H1 (cell line): ENCODE measurements around the gene ISCA2. TPM values are rescaled to one million over a fixed set of nuclear protein-coding genes. Genes with fewer than 3 reads are reported as not detected.

Experiments used
- CTCF ChIA-PET: fragments of 300-600 bp; sonication (Branson Sonifier 250); formaldehyde crosslinking; loops from one replicate; lab custom pipeline; 2021; ENCODE audit not compliant: partially characterized antibody; lab: Charles Lee
- POLR2A ChIA-PET: fragments of 300-600 bp; sonication (Branson Sonifier 250); formaldehyde crosslinking; loops from one replicate; lab custom pipeline; 2021; ENCODE audit warnings: inconsistent platforms; ENCODE audit not compliant: partially characterized antibody; lab: Charles Lee
- DNase-seq, 2 experiments: peaks; one replicate each; pipeline versions ENCODE4 v3.0.0 to v3.0.0-alpha.2; 2010 to 2022; ENCODE audit warnings: low spot score in 2 of 2, low read depth in 1 of 2, mixed read lengths in 1 of 2
- FAIRE-seq: peaks from 2 replicates; lab custom pipeline; 2011; peaks lifted over from hg19 to GRCh38; lab: Jason Lieb, UNC
- H2AFZ ChIP-seq: 2 replicates; pipeline ENCODE4 v1.8.1; 2012; ENCODE audit warnings: low read length, inconsistent platforms
- H2AK5ac ChIP-seq: 2 replicates; pipeline ENCODE4 v1.6.1; 2013; ENCODE audit warnings: low read depth, low read length
- H2BK120ac ChIP-seq: replicated peaks from 2 replicates; pipeline ENCODE3; 2013; ENCODE audit warnings: low read depth, low read length, inconsistent platforms
- H2BK12ac ChIP-seq: 2 replicates; pipeline ENCODE4 v1.6.1; 2013; ENCODE audit warnings: low read depth, low read length
- H2BK15ac ChIP-seq: 2 replicates; pipeline ENCODE4 v1.6.1; 2013; ENCODE audit warnings: low read length
- H2BK20ac ChIP-seq: 2 replicates; pipeline ENCODE4 v1.6.1; 2013; ENCODE audit warnings: low read length
- H2BK5ac ChIP-seq: 2 replicates; pipeline ENCODE4 v1.6.1; 2013; ENCODE audit warnings: low read depth, low read length
- H3K14ac ChIP-seq: 2 replicates; pipeline ENCODE4 v1.6.1; 2013; ENCODE audit warnings: inconsistent platforms; ENCODE audit not compliant: insufficient read length
- H3K18ac ChIP-seq: 2 replicates; pipeline ENCODE4 v1.6.1; 2013; ENCODE audit warnings: low read length; ENCODE audit errors: extremely low read depth
- H3K23ac ChIP-seq: 2 replicates; pipeline ENCODE4 v1.6.1; 2013; ENCODE audit warnings: inconsistent platforms; ENCODE audit not compliant: insufficient read length
- H3K23me2 ChIP-seq: 2 replicates; pipeline ENCODE4 v1.6.1; 2013; ENCODE audit warnings: low read depth, low read length
- H3K27ac ChIP-seq: 2 replicates; pipeline ENCODE4 v1.6.1; 2011; ENCODE audit warnings: low read depth, low read length, inconsistent platforms
- H3K27me3 ChIP-seq, 4 experiments: replicated peaks in 1 of 4; 1 replicate in 1 of 4; 2 replicates in 3 of 4; pipeline versions ENCODE4 v1.6.1 to v1.8.1; 2011 to 2013; ENCODE audit warnings: low read length in 3 of 4, mild to moderate bottlenecking in 3 of 4, inconsistent platforms in 2 of 4, mixed read lengths in 2 of 4, moderate library complexity in 1 of 4; ENCODE audit not compliant: control insufficient read depth in 3 of 4, insufficient read depth in 3 of 4; ENCODE audit errors: extremely low read depth in 1 of 4
- H3K36me3 ChIP-seq, 4 experiments: 2 replicates each; pipeline versions ENCODE4 v1.6.1 to v1.8.1; 2011 to 2013; ENCODE audit warnings: mild to moderate bottlenecking in 4 of 4, low read length in 3 of 4, moderate library complexity in 2 of 4, control low read depth in 1 of 4, inconsistent platforms in 1 of 4; ENCODE audit not compliant: insufficient read depth in 4 of 4, control insufficient read depth in 2 of 4
- H3K4ac ChIP-seq: replicated peaks from 2 replicates; pipeline ENCODE3; 2013; ENCODE audit warnings: low read length, low read depth, mixed read lengths, inconsistent platforms; ENCODE audit not compliant: insufficient read length
- H3K4me1 ChIP-seq, 4 experiments: replicated peaks in 1 of 4; 1 replicate in 1 of 4; 2 replicates in 3 of 4; pipeline versions ENCODE4 v1.6.1 to v1.8.1; 2011 to 2013; ENCODE audit warnings: low read length in 3 of 4, inconsistent platforms in 2 of 4, mixed read lengths in 1 of 4; ENCODE audit not compliant: insufficient read depth in 4 of 4, control insufficient read depth in 3 of 4
- H3K4me2 ChIP-seq, 2 experiments: 2 replicates each; pipeline versions ENCODE4 v1.6.1 to v1.8.1; 2011 to 2013; ENCODE audit warnings: low read depth in 2 of 2, low read length in 2 of 2, control low read depth in 1 of 2, inconsistent platforms in 1 of 2, mild to moderate bottlenecking in 1 of 2; ENCODE audit not compliant: insufficient read depth in 1 of 2
- H3K4me3 ChIP-seq, 4 experiments: fragments of 200-600, 300-600 bp in 1 of 4; sonication (generic), shearing (Covaris generic), sonication (Bioruptor Twin) in 1 of 4; 2 replicates each; pipeline versions ENCODE4 v1.5.1 to v1.8.1; 2011 to 2016; ENCODE audit warnings: low read length in 4 of 4, low read depth in 3 of 4, control low read depth in 2 of 4, inconsistent platforms in 2 of 4, mild to moderate bottlenecking in 2 of 4, mixed read lengths in 1 of 4, moderate library complexity in 1 of 4; ENCODE audit not compliant: insufficient read depth in 2 of 4; ENCODE audit errors: extremely low read depth in 1 of 4
- H3K56ac ChIP-seq: replicated peaks from 2 replicates; pipeline ENCODE3; 2013; ENCODE audit warnings: low read depth, mild to moderate bottlenecking, mixed read lengths, low read length, inconsistent platforms; ENCODE audit not compliant: insufficient read length
- H3K79me1 ChIP-seq: 2 replicates; pipeline ENCODE4 v1.6.1; 2013; ENCODE audit warnings: low read depth, low read length, control low read depth
- H3K79me2 ChIP-seq, 2 experiments: 2 replicates each; pipeline versions ENCODE4 v1.6.1 to v1.8.1; 2012 to 2013; ENCODE audit warnings: low read length in 2 of 2, mild to moderate bottlenecking in 2 of 2, inconsistent platforms in 1 of 2; ENCODE audit not compliant: insufficient read depth in 2 of 2, control insufficient read depth in 1 of 2
- H3K9ac ChIP-seq, 4 experiments: replicated peaks in 1 of 4; 1 replicate in 1 of 4; 2 replicates in 3 of 4; pipeline versions ENCODE4 v1.6.1 to v1.8.1; 2011 to 2013; ENCODE audit warnings: low read depth in 3 of 4, low read length in 3 of 4, control low read depth in 2 of 4, mild to moderate bottlenecking in 2 of 4, moderate library complexity in 2 of 4, inconsistent platforms in 1 of 4; ENCODE audit errors: extremely low read depth in 1 of 4
- H3K9me3 ChIP-seq, 2 experiments: 2 replicates each; pipeline versions ENCODE4 v1.6.1 to v1.8.1; 2012 to 2013; ENCODE audit warnings: mild to moderate bottlenecking in 2 of 2, moderate library complexity in 2 of 2, control low read depth in 1 of 2, inconsistent platforms in 1 of 2, low read depth in 1 of 2, low read length in 1 of 2, mixed read lengths in 1 of 2; ENCODE audit not compliant: insufficient read depth in 2 of 2
- H4K20me1 ChIP-seq, 2 experiments: replicated peaks in 1 of 2; 2 replicates each; pipeline versions ENCODE3 to v1.8.1; 2011 to 2013; ENCODE audit warnings: inconsistent platforms in 2 of 2, low read length in 2 of 2, mild to moderate bottlenecking in 1 of 2; ENCODE audit not compliant: insufficient read depth in 2 of 2, control insufficient read depth in 1 of 2
- H4K5ac ChIP-seq: 2 replicates; pipeline ENCODE4 v1.6.1; 2013; ENCODE audit warnings: low read length, low read depth, mixed read lengths, inconsistent platforms; ENCODE audit not compliant: insufficient read length
- H4K8ac ChIP-seq: 2 replicates; pipeline ENCODE4 v1.8.0; 2013; ENCODE audit warnings: mild to moderate bottlenecking, moderate library complexity, low read length, inconsistent platforms; ENCODE audit not compliant: insufficient read depth; ENCODE audit errors: extremely low read depth
- H4K91ac ChIP-seq: replicated peaks from 2 replicates; pipeline ENCODE3; 2013; ENCODE audit warnings: low read length, mixed read lengths, inconsistent platforms; ENCODE audit not compliant: insufficient read length
- ATF2 ChIP-seq: IDR thresholded peaks from 2 replicates; pipeline ENCODE4 v1.6.1; 2012; ENCODE audit warnings: low read length, inconsistent platforms
- CBX5 ChIP-seq: fragments of 300-800, 300-1000 bp; sonication (generic); IDR thresholded peaks from 2 replicates; pipeline ENCODE4 v1.7.1; 2016; ENCODE audit warnings: antibody characterized with exemption, low read length, low read depth
- EP300 ChIP-seq, 2 experiments: IDR thresholded peaks; 1 replicate in 1 of 2; 2 replicates in 1 of 2; pipeline ENCODE4 v1.6.1; 2011 to 2012; ENCODE audit warnings: low read depth in 2 of 2, low read length in 2 of 2, mild to moderate bottlenecking in 2 of 2, borderline replicate concordance in 1 of 2, inconsistent platforms in 1 of 2, moderate library complexity in 1 of 2
- KDM1A ChIP-seq: fragments of 200-600, 300-600 bp; sonication (generic); IDR thresholded peaks from 2 replicates; pipeline ENCODE4 v1.7.1; 2016; ENCODE audit warnings: mild to moderate bottlenecking, low read length, borderline replicate concordance
- POU5F1 ChIP-seq: IDR thresholded peaks from 2 replicates; pipeline ENCODE4 v1.6.1; 2011; ENCODE audit warnings: low read depth, mild to moderate bottlenecking, low read length, moderate library complexity
- RNF2 ChIP-seq: fragments of 200-900, 300-1000 bp; sonication (generic); IDR thresholded peaks from 2 replicates; pipeline ENCODE4 v1.7.1; 2016; ENCODE audit warnings: borderline replicate concordance, low read depth, mild to moderate bottlenecking, antibody characterized with exemption, low read length; ENCODE audit not compliant: poor library complexity, severe bottlenecking; ENCODE audit errors: missing control alignments
- SIRT6 ChIP-seq: IDR thresholded peaks from one replicate; pipeline ENCODE4 v1.7.1; 2012; ENCODE audit warnings: low read length, inconsistent platforms
- SRF ChIP-seq: IDR thresholded peaks from 2 replicates; pipeline ENCODE4 v1.6.1; 2011; ENCODE audit warnings: mild to moderate bottlenecking, low read depth, low read length, moderate library complexity
- YY1 ChIP-seq: IDR thresholded peaks from 2 replicates; pipeline ENCODE4 v1.6.1; 2011; ENCODE audit warnings: low read depth, mild to moderate bottlenecking, low read length
- WGBS, 2 experiments: shearing (Covaris generic) in 1 of 2; methylation state at CpG; one replicate each; pipeline versions ENCODE4 v1.1.6 to v1.1.7; 2013 to 2015; ENCODE audit warnings: low lambda C conversion rate in 2 of 2, mixed read lengths in 2 of 2, inconsistent platforms in 1 of 2, low coverage in 1 of 2, missing lambda C conversion rate in 1 of 2; ENCODE audit not compliant: insufficient replicate concordance in 2 of 2, insufficient coverage in 1 of 2, insufficient read length in 1 of 2; ENCODE audit errors: extremely low coverage in 1 of 2, missing lambda C conversion rate in 1 of 2; 5-methylcytosine and 5-hydroxymethylcytosine counted together
- polyA plus RNA-seq, 7 experiments: library from polyadenylated mRNA; depleted of rRNA in 3 of 7; stranded (reverse) in 5 of 7; unstranded in 2 of 7; fragments of >200 nt in 5 of 7; fragments of 200-250 nt in 2 of 7; gene quantifications; 1 replicate in 5 of 7; 2 replicates in 1 of 7; 4 replicates in 1 of 7; pipeline versions ENCODE4 v1.2.1 to v1.2.3, GENCODE V29; 2011 to 2013; ENCODE audit warnings: missing spikeins in 2 of 7, mixed read lengths in 2 of 7
- total RNA-seq: library from RNA; stranded (reverse); fragmentation: NEBNext Ultra II Directional; extraction: Animal tissue kit (Norgen Biotek cat#: 25700); gene quantifications from 2 replicates; pipeline ENCODE4 v1.2.1, GENCODE V29; 2021

ISCA2 gene
- total and polyA plus RNA-seq, 2 of the 8 experiments (the other 6 are each of a cell fraction or from before 2014, with no cell fraction given), result 43.5 to 78.6 TPM

GRCh38 chr14:74524076-74524811 lies 30.7 kb downstream of the ISCA2 start:
- Histone ChIP-seq H3K79me1 (no peaks in the 10 kb centered on the region), H3K27me3 (no peaks in the 10 kb centered on the region; a peak in 1 of 7 replicates), H2BK5ac (no peak overlapping the region), H3K14ac (no peak overlapping the region), H2BK12ac (no peak overlapping the region), H2BK15ac (no peak overlapping the region), H3K9ac (no peak overlapping the region), H3K4me3 (no peak overlapping the region), H2BK120ac (no peak overlapping the region), H3K27ac (no peak overlapping the region), H4K20me1 (no peaks in the 10 kb centered on the region), H3K4me2 (no peak overlapping the region), H2AFZ (no peak overlapping the region), H2BK20ac (no peak overlapping the region), H3K23me2 (no peaks in the 10 kb centered on the region), H4K91ac (no peak overlapping the region), H4K8ac (no peak overlapping the region), H4K5ac (no peak overlapping the region), H3K4ac (no peak overlapping the region), H3K4me1 (peaks cover 0 to 6% (median 3%) of the 10 kb centered on the region in 4 experiments; a peak in 3 of 7 replicates), H2AK5ac (no peak overlapping the region), H3K9me3 (no peaks in the 10 kb centered on the region), H3K56ac (no peak overlapping the region), H3K23ac (no peak overlapping the region), H3K36me3 (no peaks in the 10 kb centered on the region), H3K79me2 (no peaks in the 10 kb centered on the region), H3K18ac (no peak overlapping the region)
- WGBS, 2 experiments, result 84% methylated on average over 10 of the region's 14 CpGs; no CpG with 5 or more reads in 1 of the 2 experiments
- DNase-seq, result no peak
- no peak for FAIRE-seq
- CTCF ChIA-PET, result interaction anchor here (1.3 to 7.5 kb wide), 5 partner anchors 16 to 85 kb away, joined by 4 to 61 read pairs (median 15); no protein-coding TSS in a partner anchor
- TF ChIP-seq CBX5 (no peak), KDM1A (no peak), YY1 (no peak), SRF (no peak), EP300 (IDR thresholded peaks at IDR 0.05; ENCODE audit: borderline replicate concordance in 1 of 2, low read depth in 2 of 2, low read length in 2 of 2) (no peak), RNF2 (no peak), SIRT6 (no peak), POU5F1 (no peak), ATF2 (no peak)
- POLR2A ChIA-PET, result interaction anchor here (2.9 kb wide), 1 partner anchor 31 kb away, joined by 6 read pairs; the partner anchor contains the start of genes ISCA2 and NPC2
